Epithelial cell of prostate (primary cell): ENCODE data around the gene ZBTB49.

Source experiments
- DNase-seq: peaks from one replicate; pipeline ENCODE4 v3.0.0-alpha.2; 2011; ENCODE audit warnings: low read depth, low spot score
- H3K27ac ChIP-seq: fragments of 450-650 bp; 2 replicates; pipeline ENCODE4 v1.5.1; 2017; ENCODE audit warnings: mild to moderate bottlenecking

ZBTB49 gene

GRCh38 chr4:4349867-4350266 lies 59.8 kb downstream of the ZBTB49 start:
- no peak overlapping the region for H3K27ac ChIP-seq
- DNase-seq = no peak

GRCh38 chr4:4350909-4351308 lies 60.9 kb downstream of the ZBTB49 start:
- H3K27ac ChIP-seq = no peak overlapping the region
- no peak for DNase-seq

- H3K27ac ChIP-seq = no peak overlapping the region
- DNase-seq = no peak
Observed at GRCh38 chr4:4355302-4355701, 65.3 kb downstream of the ZBTB49 start.

- no peak for DNase-seq
- no peak overlapping the region for H3K27ac ChIP-seq
Observed at GRCh38 chr4:4356106-4357041, 66.3 kb downstream of the ZBTB49 start.

- DNase-seq = no peak
- H3K27ac ChIP-seq = no peak overlapping the region
Observed at GRCh38 chr4:4358093-4358854, 68.2 kb downstream of the ZBTB49 start.

GRCh38 chr4:4361883-4362282 lies 71.8 kb downstream of the ZBTB49 start:
- DNase-seq = no peak
- H3K27ac ChIP-seq = no peak overlapping the region

GRCh38 chr4:4362991-4363697 lies 73.1 kb downstream of the ZBTB49 start:
- H3K27ac ChIP-seq = no peak overlapping the region
- no peak for DNase-seq

- H3K27ac ChIP-seq = no peak overlapping the region
- DNase-seq = no peak
Observed at GRCh38 chr4:4364061-4364460, 74.0 kb downstream of the ZBTB49 start.

GRCh38 chr4:4364486-4365208 lies 74.6 kb downstream of the ZBTB49 start:
- H3K27ac ChIP-seq = no peak overlapping the region
- no peak for DNase-seq

GRCh38 chr4:4368809-4369580 lies 78.9 kb downstream of the ZBTB49 start:
- H3K27ac ChIP-seq = no peak overlapping the region
- no peak for DNase-seq
